Neural progenitor cell (in vitro differentiated cells): ENCODE data around the gene IGFBP6. TPM values are rescaled to one million over a fixed set of nuclear protein-coding genes. Genes with fewer than 3 reads are reported as not detected.
"Not testable (repeated sequence)": the region's sequence is repeated elsewhere in the genome, so short reads cannot be mapped to it uniquely, and the experiment has no call there.

Experiments
- DNase-seq: peaks from one replicate; pipeline ENCODE4 v3.0.0-alpha.2; 2016; ENCODE audit warnings: low spot score
- H2AFZ ChIP-seq: fragments of 200-600 bp; sonication (generic); replicated peaks from 2 replicates; pipeline ENCODE4 v1.6.1; 2016; ENCODE audit warnings: antibody characterized with exemption
- H3F3A ChIP-seq: fragments of 200-600 bp; sonication (generic); 2 replicates; pipeline ENCODE4 v1.6.1; 2016; ENCODE audit warnings: antibody characterized with exemption, low read depth
- H3K27ac ChIP-seq: fragments of 200-600 bp; sonication (generic); 2 replicates; pipeline ENCODE4 v1.5.1; 2016; ENCODE audit warnings: mild to moderate bottlenecking
- H3K27me3 ChIP-seq: fragments of 200-600 bp; sonication (generic); 2 replicates; pipeline ENCODE4 v1.6.1; 2016; ENCODE audit warnings: mild to moderate bottlenecking, moderate library complexity
- H3K36me3 ChIP-seq: fragments of 200-600 bp; sonication (generic); 2 replicates; pipeline ENCODE4 v1.5.1; 2016
- H3K4me1 ChIP-seq: fragments of 200-600 bp; sonication (generic); 2 replicates; pipeline ENCODE4 v1.6.1; 2016; ENCODE audit warnings: mixed run types
- H3K4me2 ChIP-seq: fragments of 200-600 bp; sonication (generic); 2 replicates; pipeline ENCODE4 v1.6.1; 2016
- H3K4me3 ChIP-seq: fragments of 200-600 bp; sonication (generic); 2 replicates; pipeline ENCODE4 v1.5.1; 2016
- H3K79me2 ChIP-seq: fragments of 200-600 bp; sonication (generic); 2 replicates; pipeline ENCODE4 v1.6.1; 2016; ENCODE audit warnings: low read depth
- H3K9ac ChIP-seq: fragments of 200-600 bp; sonication (generic); 2 replicates; pipeline ENCODE4 v1.6.1; 2016
- H3K9me3 ChIP-seq: fragments of 200-600 bp; sonication (generic); 2 replicates; pipeline ENCODE4 v1.5.1; 2016; ENCODE audit warnings: low read depth
- H4K20me1 ChIP-seq: fragments of 200-600 bp; sonication (generic); 2 replicates; pipeline ENCODE4 v1.6.1; 2016; ENCODE audit warnings: low read depth
- H3K27ac Mint-ChIP-seq: 3 replicates; pipeline ENCODE4 v1.8.0; 2021; ENCODE audit warnings: mixed read lengths
- H3K27me3 Mint-ChIP-seq: 2 replicates; pipeline ENCODE4 v1.8.0; 2022; ENCODE audit warnings: low read depth, mild to moderate bottlenecking, inconsistent platforms, moderate library complexity, mixed read lengths; ENCODE audit not compliant: insufficient read depth
- H3K36me3 Mint-ChIP-seq: 3 replicates; pipeline ENCODE4 v1.8.0; 2021; ENCODE audit warnings: mixed read lengths
- H3K4me1 Mint-ChIP-seq: 3 replicates; pipeline ENCODE4 v1.8.0; 2021; ENCODE audit warnings: mixed read lengths
- H3K4me3 Mint-ChIP-seq: 3 replicates; pipeline ENCODE4 v1.8.0; 2021; ENCODE audit warnings: mild to moderate bottlenecking, moderate library complexity, mixed read lengths
- H3K9me3 Mint-ChIP-seq: 3 replicates; pipeline ENCODE4 v1.8.0; 2020; ENCODE audit warnings: mixed read lengths
- EZH2 ChIP-seq: fragments of 200-600 bp; sonication (generic); IDR thresholded peaks from 2 replicates; pipeline ENCODE4 v1.6.1; 2017; ENCODE audit warnings: antibody characterized with exemption, mild to moderate bottlenecking, moderate library complexity
- EZH2phosphoT487 ChIP-seq: fragments of 200-600 bp; sonication (generic); IDR thresholded peaks from 2 replicates; pipeline ENCODE4 v1.6.1; 2017; ENCODE audit warnings: antibody characterized with exemption
- total RNA-seq: library from RNA; depleted of rRNA; stranded (reverse); fragments of >200 nt; gene quantifications from 2 replicates; pipeline ENCODE4 v1.2.3, GENCODE V29; 2015; ENCODE audit warnings: low replicate concordance
- TF ChIP-seq, protein P1 (sequence below): fragments of 200-600 bp; sonication (generic); IDR thresholded peaks from 2 replicates; pipeline ENCODE4 v1.5.1; 2017; ENCODE audit warnings: antibody characterized with exemption, mild to moderate bottlenecking

IGFBP6 gene
- total RNA-seq, 1 donor from 2014 or later: 2.6 TPM

DNA sequence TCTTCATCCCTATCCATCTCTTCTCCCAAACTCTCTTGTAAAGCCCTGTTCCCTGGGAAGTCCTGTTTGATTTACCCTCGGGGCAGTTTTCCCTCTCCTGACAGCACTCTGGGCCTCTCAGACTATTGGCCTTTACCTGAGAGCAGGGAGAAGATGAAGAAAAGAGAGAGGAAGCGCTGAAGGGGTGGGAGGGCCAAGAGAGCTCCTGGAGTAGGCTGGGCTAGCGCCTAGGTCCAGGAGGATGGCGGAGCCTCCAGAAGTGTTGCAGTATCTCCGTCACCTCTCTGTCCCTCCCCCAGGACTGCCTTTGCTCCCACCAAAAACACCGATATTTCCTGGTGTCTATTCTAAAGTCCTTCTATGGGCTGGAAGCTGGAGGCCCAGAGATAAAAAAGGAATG is 5.7 kb upstream of the IGFBP6 start:
- Histone ChIP-seq H4K20me1 (no peaks in the 10 kb centered on the region), H3K9ac (no peak overlapping the region), H3K4me1 (peaks cover 12% of the 10 kb centered on the region), H3K4me2 (no peak overlapping the region), H3K27ac (no peak overlapping the region), H3K4me3 (no peak overlapping the region), H3K9me3 (no peaks in the 10 kb centered on the region), H3F3A (peaks cover 11% of the 10 kb centered on the region), H2AFZ (no peak overlapping the region), H3K36me3 (no peaks in the 10 kb centered on the region), H3K27me3 (peaks cover 29% of the 10 kb centered on the region), H3K79me2 (no peaks in the 10 kb centered on the region)
- Mint-ChIP-seq H3K4me3 (no peak overlapping the region), H3K9me3 (no peaks in the 10 kb centered on the region), H3K27me3 (peaks cover 29% of the 10 kb centered on the region), H3K4me1 (peaks cover 10% of the 10 kb centered on the region), H3K36me3 (no peaks in the 10 kb centered on the region), H3K27ac (no peak overlapping the region)
- no peak for DNase-seq
- no peak for TF ChIP-seq EZH2
- TF ChIP-seq, protein P1, sequence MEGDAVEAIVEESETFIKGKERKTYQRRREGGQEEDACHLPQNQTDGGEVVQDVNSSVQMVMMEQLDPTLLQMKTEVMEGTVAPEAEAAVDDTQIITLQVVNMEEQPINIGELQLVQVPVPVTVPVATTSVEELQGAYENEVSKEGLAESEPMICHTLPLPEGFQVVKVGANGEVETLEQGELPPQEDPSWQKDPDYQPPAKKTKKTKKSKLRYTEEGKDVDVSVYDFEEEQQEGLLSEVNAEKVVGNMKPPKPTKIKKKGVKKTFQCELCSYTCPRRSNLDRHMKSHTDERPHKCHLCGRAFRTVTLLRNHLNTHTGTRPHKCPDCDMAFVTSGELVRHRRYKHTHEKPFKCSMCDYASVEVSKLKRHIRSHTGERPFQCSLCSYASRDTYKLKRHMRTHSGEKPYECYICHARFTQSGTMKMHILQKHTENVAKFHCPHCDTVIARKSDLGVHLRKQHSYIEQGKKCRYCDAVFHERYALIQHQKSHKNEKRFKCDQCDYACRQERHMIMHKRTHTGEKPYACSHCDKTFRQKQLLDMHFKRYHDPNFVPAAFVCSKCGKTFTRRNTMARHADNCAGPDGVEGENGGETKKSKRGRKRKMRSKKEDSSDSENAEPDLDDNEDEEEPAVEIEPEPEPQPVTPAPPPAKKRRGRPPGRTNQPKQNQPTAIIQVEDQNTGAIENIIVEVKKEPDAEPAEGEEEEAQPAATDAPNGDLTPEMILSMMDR: no peak
- no peak for TF ChIP-seq EZH2phosphoT487

DNA sequence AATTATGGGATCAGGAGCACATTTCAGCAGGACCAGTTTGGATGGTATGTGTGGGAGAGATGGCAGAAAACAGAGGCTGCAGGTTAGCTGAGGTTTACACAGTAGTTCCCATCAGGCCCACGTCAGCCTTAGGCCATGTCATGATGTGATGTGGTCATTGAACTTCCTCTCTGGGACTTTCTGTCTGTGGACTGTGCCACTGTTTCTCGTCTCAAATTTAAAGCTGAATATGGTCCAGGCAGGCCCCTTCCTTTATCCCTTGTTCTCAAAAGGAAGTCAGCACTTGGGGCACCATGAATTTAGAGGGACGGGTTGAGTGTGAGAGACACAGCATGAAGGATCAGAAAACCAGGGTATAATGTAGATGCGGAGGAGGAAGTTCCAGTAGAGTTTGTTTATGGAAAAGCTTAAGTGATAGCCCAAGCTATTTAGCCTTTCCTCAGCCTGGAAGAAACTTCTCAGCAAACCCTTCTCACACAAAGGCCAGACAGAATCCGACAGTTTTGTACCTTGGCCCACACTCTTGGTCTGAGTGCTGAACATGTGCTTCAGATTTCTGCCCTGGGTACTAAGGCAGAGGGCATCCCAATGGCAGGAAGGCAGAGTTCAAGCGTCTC is 3.6 kb upstream of the IGFBP6 start:
- Histone ChIP-seq H3K9me3 (no peaks in the 10 kb centered on the region), H3F3A (peaks cover 13% of the 10 kb centered on the region), H3K4me2 (no peak overlapping the region), H3K27ac (no peak overlapping the region), H3K36me3 (no peaks in the 10 kb centered on the region), H2AFZ (no peak overlapping the region), H3K4me1 (peaks cover 21% of the 10 kb centered on the region), H3K4me3 (no peak overlapping the region), H3K9ac (no peak overlapping the region), H4K20me1 (no peaks in the 10 kb centered on the region), H3K79me2 (no peaks in the 10 kb centered on the region), H3K27me3 (peaks cover 46% of the 10 kb centered on the region)
- Mint-ChIP-seq H3K4me3 (no peak overlapping the region), H3K36me3 (no peaks in the 10 kb centered on the region), H3K27ac (no peak overlapping the region), H3K9me3 (no peaks in the 10 kb centered on the region), H3K4me1 (peaks cover 21% of the 10 kb centered on the region), H3K27me3 (peaks cover 37% of the 10 kb centered on the region)
- TF ChIP-seq EZH2phosphoT487 (no peak), EZH2 (no peak)
- TF ChIP-seq, protein P1: no peak
- DNase-seq: no peak

GRCh38 chr12:53094394-53094787 is 3.1 kb upstream of the IGFBP6 start:
- no peaks in the 10 kb centered on the region for H3K36me3 ChIP-seq
- TF ChIP-seq EZH2phosphoT487 (no peak), EZH2 (no peak)
- TF ChIP-seq, protein P1: no peak
- H3K27me3 ChIP-seq: peaks cover 51% of the 10 kb centered on the region
- Mint-ChIP-seq H3K9me3 (no peaks in the 10 kb centered on the region), H3K4me1 (peaks cover 26% of the 10 kb centered on the region), H3K36me3 (no peaks in the 10 kb centered on the region), H3K27me3 (peaks cover 41% of the 10 kb centered on the region), H3K4me3 (no peak overlapping the region), H3K27ac (peak overlapping the region; percentile 18)
- no peaks in the 10 kb centered on the region for H3K9me3 ChIP-seq
- peaks cover 21% of the 10 kb centered on the region for H3K4me1 ChIP-seq
- no peak overlapping the region for H2AFZ ChIP-seq
- H3K79me2 ChIP-seq: no peaks in the 10 kb centered on the region
- no peak overlapping the region for H3K4me3 ChIP-seq
- H3K9ac ChIP-seq: no peak overlapping the region
- H3K27ac ChIP-seq: no peak overlapping the region
- no peaks in the 10 kb centered on the region for H4K20me1 ChIP-seq
- H3K4me2 ChIP-seq: no peak overlapping the region
- peaks cover 13% of the 10 kb centered on the region for H3F3A ChIP-seq
- no peak for DNase-seq

GRCh38 chr12:53094796-53095595 is 2.5 kb upstream of the IGFBP6 start:
- H3K9ac ChIP-seq, H3K4me3 ChIP-seq, H3K79me2 ChIP-seq, H3K36me3 ChIP-seq, H3K36me3 Mint-ChIP-seq, H2AFZ ChIP-seq, H3K27ac ChIP-seq, H3K4me2 ChIP-seq, H3K9me3 ChIP-seq, H3K9me3 Mint-ChIP-seq, DNase-seq, H4K20me1 ChIP-seq, H3K27ac Mint-ChIP-seq: not testable (repeated sequence)
- Histone ChIP-seq H3K27me3 (peaks cover 52% of the 10 kb centered on the region), H3K4me1 (peaks cover 21% of the 10 kb centered on the region), H3F3A (peaks cover 13% of the 10 kb centered on the region)
- Mint-ChIP-seq H3K27me3 (peaks cover 40% of the 10 kb centered on the region), H3K4me3 (peak overlapping the region; percentile 13), H3K4me1 (peaks cover 27% of the 10 kb centered on the region)

GRCh38 chr12:53095596-53095895 is 1.9 kb upstream of the IGFBP6 start:
- H3K36me3 Mint-ChIP-seq, H3K27ac ChIP-seq, H3K9ac ChIP-seq, H3K9me3 Mint-ChIP-seq, H3K79me2 ChIP-seq, H3K36me3 ChIP-seq, H3K27ac Mint-ChIP-seq, H3K4me3 Mint-ChIP-seq, H4K20me1 ChIP-seq, H3K4me3 ChIP-seq, H2AFZ ChIP-seq, H3K9me3 ChIP-seq, H3K4me2 ChIP-seq, DNase-seq: not testable (repeated sequence)
- H3K4me1 Mint-ChIP-seq: peaks cover 30% of the 10 kb centered on the region
- peaks cover 13% of the 10 kb centered on the region for H3F3A ChIP-seq
- H3K27me3 Mint-ChIP-seq: peaks cover 42% of the 10 kb centered on the region
- peaks cover 52% of the 10 kb centered on the region for H3K27me3 ChIP-seq
- H3K4me1 ChIP-seq: peaks cover 21% of the 10 kb centered on the region
